ENCODE results near the gene NAA38.

GRCh38 chr17:7881276-7882054, 24.1 kb upstream of the NAA38 start:
- TF ChIP-seq CTCF (optimal IDR thresholded peaks at IDR 0.05 in 1 of 3, IDR thresholded peaks at IDR 0.05 in 1 of 3, conservative IDR thresholded peaks at IDR 0.05 in 1 of 3; ENCODE audit: extremely low read depth in 1 of 3, insufficient read depth in 2 of 3, low read length in 3 of 3) (no peak), EZH2 (IDR thresholded peaks at IDR 0.05; ENCODE audit: low read length) (no peak)
